ENCODE measurements around the gene SYT5.
"Not testable (repeated sequence)": the region's sequence is repeated elsewhere in the genome, so short reads cannot be mapped to it uniquely, and the experiment has no call there.

The SYT5 gene

DNA sequence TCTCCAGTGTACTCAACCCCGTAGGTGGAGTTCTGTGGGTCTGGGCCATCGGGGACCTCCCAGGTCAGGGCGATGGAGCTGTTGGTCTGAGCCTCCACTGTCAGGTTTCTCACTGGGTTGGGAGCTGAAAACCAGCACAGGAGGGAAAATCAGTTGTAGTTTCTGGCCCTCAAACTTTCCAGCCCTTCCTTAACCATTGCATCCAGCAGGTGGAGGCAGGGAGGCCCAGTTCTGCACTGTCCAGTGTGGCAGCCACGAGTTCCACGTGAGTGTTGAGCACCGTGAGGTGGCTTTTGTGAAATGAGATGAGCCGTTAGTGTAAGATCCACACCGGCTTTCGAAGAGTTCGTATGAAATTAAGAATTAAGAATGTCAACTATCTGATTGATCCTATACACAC lies 22.1 kb upstream of the SYT5 start:
- not testable (repeated sequence) for DNase-seq (ENCODE audit: low read depth in 2 of 2); H3K4me3 ChIP-seq (replicated peaks in 1 of 2; ENCODE audit: low read depth in 2 of 2, low read length in 2 of 2)
- peak; percentile 27 for TF ChIP-seq CTCF (IDR thresholded peaks at IDR 0.05; ENCODE audit: low read depth, low read length)

- no peak for DNase-seq (ENCODE audit: low read depth in 2 of 2)
Measured at GRCh38 chr19:55199620-55200204, 19.6 kb upstream of the SYT5 start.

GRCh38 chr19:55198651-55199050 lies 18.6 kb upstream of the SYT5 start:
- DNase-seq (ENCODE audit: low read depth in 2 of 2), result no peak
- no peak overlapping the region for H3K4me3 ChIP-seq (replicated peaks in 1 of 2; ENCODE audit: low read depth in 2 of 2, low read length in 2 of 2)

More at GRCh38 chr19:55199620-55200204, 19.6 kb upstream of the SYT5 start:
- no peak overlapping the region for H3K4me3 ChIP-seq (replicated peaks in 1 of 2; ENCODE audit: low read depth in 2 of 2, low read length in 2 of 2)
- no peak for TF ChIP-seq CTCF (IDR thresholded peaks at IDR 0.05; ENCODE audit: low read depth, low read length)

GRCh38 chr19:55197528-55197927 lies 17.4 kb upstream of the SYT5 start:
- peak in 1 of 2 donors; percentile 43 for DNase-seq (ENCODE audit: low read depth in 2 of 2)
- H3K4me3 ChIP-seq (replicated peaks in 1 of 2; ENCODE audit: low read depth in 2 of 2, low read length in 2 of 2), result no peak overlapping the region
- no peak for TF ChIP-seq CTCF (IDR thresholded peaks at IDR 0.05; ENCODE audit: low read depth, low read length)

More at GRCh38 chr19:55198651-55199050, 18.6 kb upstream of the SYT5 start:
- TF ChIP-seq CTCF (IDR thresholded peaks at IDR 0.05; ENCODE audit: low read depth, low read length), result no peak

GRCh38 chr19:55196803-55197202 lies 16.7 kb upstream of the SYT5 start:
- peak in 1 of 2 donors; percentile 27 for DNase-seq (ENCODE audit: low read depth in 2 of 2)
- no peak for TF ChIP-seq CTCF (IDR thresholded peaks at IDR 0.05; ENCODE audit: low read depth, low read length)
- H3K4me3 ChIP-seq (replicated peaks in 1 of 2; ENCODE audit: low read depth in 2 of 2, low read length in 2 of 2), result no peak overlapping the region

DNA sequence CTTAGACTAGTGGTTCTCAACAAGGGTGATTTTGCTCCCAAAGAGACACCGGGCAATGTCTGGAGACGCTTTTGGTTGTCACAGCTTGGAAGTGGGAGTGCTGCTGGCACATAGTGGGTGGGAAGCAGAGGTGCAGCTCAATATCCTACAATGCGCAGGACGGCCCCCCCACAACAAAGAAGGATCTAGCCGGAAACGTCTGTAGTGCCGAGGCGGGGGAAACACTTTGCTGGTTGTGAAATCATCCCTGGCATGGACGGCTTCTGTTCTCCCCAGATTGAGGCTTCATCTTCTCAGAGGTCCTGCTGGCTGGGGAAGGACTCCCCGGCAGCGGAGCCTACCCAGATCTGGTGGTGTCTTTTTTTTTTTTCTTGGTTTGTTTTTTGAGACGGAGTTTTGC lies 13.4 kb upstream of the SYT5 start:
- no peak overlapping the region for H3K4me3 ChIP-seq (replicated peaks in 1 of 2; ENCODE audit: low read depth in 2 of 2, low read length in 2 of 2)
- no peak for TF ChIP-seq CTCF (IDR thresholded peaks at IDR 0.05; ENCODE audit: low read depth, low read length)
- DNase-seq (ENCODE audit: low read depth in 2 of 2), result no peak

DNA sequence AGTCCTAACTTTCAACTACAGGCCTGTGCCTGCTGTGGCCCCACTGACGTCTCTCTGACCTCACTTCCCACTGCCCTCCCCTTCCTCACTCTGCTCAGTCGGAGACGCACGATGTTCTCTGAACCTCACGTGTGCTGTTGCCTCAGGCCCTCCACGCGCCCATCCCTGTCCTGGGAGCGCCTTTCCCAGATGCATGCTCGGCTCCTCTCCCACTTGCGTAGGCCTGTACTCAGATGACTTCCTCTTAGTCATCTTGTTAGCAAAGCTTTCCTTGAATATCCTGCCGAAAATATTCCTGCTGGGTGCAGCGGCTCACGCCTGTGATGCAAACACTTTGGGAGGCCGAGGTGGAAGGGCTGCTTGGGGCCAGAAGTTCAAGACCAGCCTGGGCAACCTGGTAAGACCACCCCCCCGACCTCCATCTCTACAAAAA lies 9.3 kb upstream of the SYT5 start:
- H3K4me3 ChIP-seq (replicated peaks in 1 of 2; ENCODE audit: low read depth in 2 of 2, low read length in 2 of 2), result no peak overlapping the region
- DNase-seq (ENCODE audit: low read depth in 2 of 2), result peak; percentile 97 to 98
- no peak for TF ChIP-seq CTCF (IDR thresholded peaks at IDR 0.05; ENCODE audit: low read depth, low read length)
